ENCODE data around the gene PLXNA1. TPM values are rescaled to one million over a fixed set of nuclear protein-coding genes. Genes with fewer than 3 reads are reported as not detected.
A peak's percentile ranks its signal among the peaks of the same experiment; 100 is the strongest.

Gene PLXNA1
- total and polyA plus RNA-seq, 2 of the 8 experiments (the other 6 are each of a cell fraction or from before 2014, with no cell fraction given) = 47.5 to 54.9 TPM

DNA sequence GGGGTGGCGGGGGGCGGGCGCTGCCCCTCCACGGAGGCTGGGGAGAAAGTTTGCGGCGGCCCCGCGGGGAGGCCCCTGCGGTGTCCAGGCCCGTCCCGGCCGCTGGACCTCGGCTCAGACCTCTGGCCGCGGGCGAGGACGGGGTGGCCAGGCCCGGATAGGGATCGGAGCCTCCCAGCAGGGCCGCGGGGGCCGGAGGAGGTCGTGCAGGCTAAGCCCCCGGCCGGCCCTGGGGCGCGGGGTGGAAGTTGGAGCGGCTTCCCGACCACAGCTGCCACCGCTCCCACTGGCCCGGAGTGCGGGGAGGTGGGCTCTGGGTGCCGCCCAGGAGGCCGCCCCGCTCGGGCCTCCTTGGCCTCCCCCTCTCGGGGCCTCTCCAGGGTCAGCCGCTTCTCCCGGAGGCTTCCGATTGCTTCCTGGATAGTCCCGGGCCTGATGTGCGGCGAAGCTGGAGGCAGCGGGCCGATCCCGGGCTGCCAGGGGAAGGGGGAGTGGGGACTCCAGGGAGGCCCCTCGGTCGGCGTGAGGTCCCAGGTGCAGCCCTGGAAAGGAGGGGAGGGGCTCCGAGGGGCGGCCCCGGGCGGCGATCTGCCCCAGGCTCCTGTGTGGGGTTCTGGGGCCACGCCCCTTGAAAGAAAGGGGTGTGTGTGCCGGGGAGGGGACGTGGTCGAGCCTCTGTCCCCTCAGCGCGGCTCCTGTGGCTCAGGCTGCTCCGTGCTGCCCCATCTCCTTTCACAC, 907 bp downstream of the PLXNA1 start:
- H4K20me1 ChIP-seq (replicated peaks in 1 of 2; ENCODE audit: control insufficient read depth in 1 of 2, insufficient read depth in 2 of 2, low read length in 2 of 2) = peaks cover 19 to 33% of the 10 kb centered on the region in 2 experiments
- H4K91ac ChIP-seq (replicated peaks; ENCODE audit: insufficient read length, low read length) = no peak overlapping the region
- no peak overlapping the region for H4K5ac ChIP-seq (ENCODE audit: insufficient read length, low read depth, low read length)
- no peak overlapping the region for H3K23ac ChIP-seq (ENCODE audit: insufficient read length)
- peaks cover 20% of the 10 kb centered on the region for H3K79me1 ChIP-seq (ENCODE audit: low read depth, low read length)
- peaks cover 0 to 8% (median 3%) of the 10 kb centered on the region in 4 experiments; a peak in 5 of 7 replicates for H3K27me3 ChIP-seq (replicated peaks in 1 of 4; ENCODE audit: control insufficient read depth in 3 of 4, extremely low read depth in 1 of 4, insufficient read depth in 3 of 4, low read length in 3 of 4)
- ChIA-PET POLR2A (ENCODE audit: partially characterized antibody) (interaction anchor here (0.9 to 2.2 kb wide), 2 partner anchors 17 to 131 kb away, joined by 3 to 9 read pairs; no protein-coding TSS in a partner anchor), CTCF (ENCODE audit: partially characterized antibody) (interaction anchor here (0.6 to 10.0 kb wide), 7 partner anchors 14 to 699 kb away, joined by 3 to 74 read pairs (median 3); no protein-coding TSS in a partner anchor)
- no peak overlapping the region for H2AFZ ChIP-seq (ENCODE audit: low read length)
- H2BK12ac ChIP-seq (ENCODE audit: low read depth, low read length) = no peak overlapping the region
- H3K27ac ChIP-seq (ENCODE audit: low read depth, low read length) = no peak overlapping the region
- H3K56ac ChIP-seq (replicated peaks; ENCODE audit: insufficient read length, low read depth, low read length) = no peak overlapping the region
- H3K4me1 ChIP-seq (replicated peaks in 1 of 4; ENCODE audit: control insufficient read depth in 3 of 4, insufficient read depth in 4 of 4, low read length in 3 of 4) = peaks cover 0 to 26% (median 12%) of the 10 kb centered on the region in 4 experiments; a peak in 6 of 7 replicates
- no peak overlapping the region for H3K4ac ChIP-seq (replicated peaks; ENCODE audit: insufficient read length, low read depth, low read length)
- no peak overlapping the region for H3K14ac ChIP-seq (ENCODE audit: insufficient read length)
- H2AK5ac ChIP-seq (ENCODE audit: low read depth, low read length) = no peak overlapping the region
- H2BK20ac ChIP-seq (ENCODE audit: low read length) = no peak overlapping the region
- peaks cover 6% of the 10 kb centered on the region; the same call in 1 of the 2 replicates for H3K23me2 ChIP-seq (ENCODE audit: low read depth, low read length)
- 3% methylated on average over 18 of the region's 61 CpGs; no CpG with 5 or more reads in 1 of the 2 experiments for WGBS, 2 experiments (ENCODE audit: extremely low coverage in 1 of 2, insufficient coverage in 1 of 2, insufficient read length in 1 of 2, insufficient replicate concordance in 2 of 2, low coverage in 1 of 2, low lambda C conversion rate in 2 of 2, missing lambda C conversion rate in 1 of 2)
- H2BK120ac ChIP-seq (replicated peaks; ENCODE audit: low read depth, low read length) = no peak overlapping the region
- no peak overlapping the region; the same call in none of the 2 replicates for H3K18ac ChIP-seq (ENCODE audit: extremely low read depth, low read length)
- no peak overlapping the region for H2BK5ac ChIP-seq (ENCODE audit: low read depth, low read length)
- H3K36me3 ChIP-seq (ENCODE audit: control insufficient read depth in 2 of 4, insufficient read depth in 4 of 4, low read length in 3 of 4) = peaks cover 0 to 1% (median 0%) of the 10 kb centered on the region in 4 experiments; a peak in 1 of 8 replicates
- peaks cover 8 to 46% of the 10 kb centered on the region in 2 experiments; a peak in 3 of 4 replicates for H3K79me2 ChIP-seq (ENCODE audit: control insufficient read depth in 1 of 2, insufficient read depth in 2 of 2, low read length in 2 of 2)
- peak overlapping the region; percentile 67 to 87 (median 73) for H3K4me3 ChIP-seq (ENCODE audit: extremely low read depth in 1 of 4, insufficient read depth in 2 of 4, low read depth in 3 of 4, low read length in 4 of 4)
- no peaks in the 10 kb centered on the region for H3K9me3 ChIP-seq (ENCODE audit: insufficient read depth in 2 of 2, low read depth in 1 of 2, low read length in 1 of 2)
- no peak overlapping the region; the same call in 1 of the 2 replicates for H4K8ac ChIP-seq (ENCODE audit: extremely low read depth, insufficient read depth, low read length)
- no peak overlapping the region for H2BK15ac ChIP-seq (ENCODE audit: low read length)
- FAIRE-seq (no peak), DNase-seq (ENCODE audit: low read depth in 1 of 2, low spot score in 2 of 2) (peak; percentile 34 to 85)
- peak overlapping the region; percentile 78 for H3K4me2 ChIP-seq (ENCODE audit: insufficient read depth in 1 of 2, low read depth in 2 of 2, low read length in 2 of 2)
- H3K9ac ChIP-seq (replicated peaks in 1 of 4; ENCODE audit: extremely low read depth in 1 of 4, low read depth in 3 of 4, low read length in 3 of 4) = peak overlapping the region in 2 of 4 experiments; percentile 8 to 55; a peak in 3 of 7 replicates
- TF ChIP-seq SAP30 (IDR thresholded peaks at IDR 0.05; ENCODE audit: insufficient read depth, insufficient replicate concordance, low read length) (no peak), KDM4A (IDR thresholded peaks at IDR 0.05; ENCODE audit: low read depth, low read length, severe bottlenecking) (peak; percentile 92), RFX5 (IDR thresholded peaks at IDR 0.05; ENCODE audit: borderline replicate concordance, low read depth, low read length) (no peak), KDM5A (IDR thresholded peaks at IDR 0.05; ENCODE audit: low read length) (no peak), SIRT6 (IDR thresholded peaks at IDR 0.05; ENCODE audit: low read length) (no peak), CREB1 (IDR thresholded peaks at IDR 0.05) (no peak), SP2 (IDR thresholded peaks at IDR 0.05; ENCODE audit: low read length) (no peak), SUZ12 (IDR thresholded peaks at IDR 0.05; ENCODE audit: low read length) (no peak), PHF8 (conservative IDR thresholded peaks at IDR 0.05; ENCODE audit: low read depth, low read length) (0 out of 2 replicates have a peak, but pooled peaks have one; percentile 17), BCL11A (IDR thresholded peaks at IDR 0.05; ENCODE audit: low read depth in 2 of 2, low read length in 2 of 2) (no peak), SP1 (IDR thresholded peaks at IDR 0.05; ENCODE audit: low read depth, low read length) (no peak), CHD2 (IDR thresholded peaks at IDR 0.05; ENCODE audit: low read length) (no peak), GTF2F1 (IDR thresholded peaks at IDR 0.05; ENCODE audit: borderline replicate concordance, low read depth, low read length) (no peak)

Data from H1 (cell line).